HepG2 (cell line): ENCODE measurements around the gene ORC2. TPM values are rescaled to one million over a fixed set of nuclear protein-coding genes. Genes with fewer than 3 reads are reported as not detected.

Experiments used
- AHDC1 ChIP-seq: sonication (generic); formaldehyde crosslinking; IDR thresholded peaks from 2 replicates; pipeline ENCODE4 v1.5.1; 2020; ENCODE audit warnings: mild to moderate bottlenecking, missing genetic modification reagents, borderline replicate concordance
- ATRX ChIP-seq: sonication (generic); formaldehyde crosslinking; IDR thresholded peaks from 2 replicates; pipeline ENCODE4 v1.4.0; 2020; ENCODE audit warnings: missing genetic modification reagents, borderline replicate concordance
- CC2D1A ChIP-seq: sonication (generic); formaldehyde crosslinking; IDR thresholded peaks from 2 replicates; pipeline ENCODE4 v1.8.1; 2023; ENCODE audit warnings: mild to moderate bottlenecking, missing genetic modification reagents
- GPBP1L1 ChIP-seq: sonication (generic); formaldehyde crosslinking; IDR thresholded peaks from 2 replicates; pipeline ENCODE4 v1.5.0; 2020; ENCODE audit warnings: mild to moderate bottlenecking, missing genetic modification reagents
- HDAC1 ChIP-seq: sonication (generic); formaldehyde crosslinking; IDR thresholded peaks from 2 replicates; pipeline ENCODE4 v1.5.1; 2020; ENCODE audit warnings: mild to moderate bottlenecking, missing genetic modification reagents
- KDM3A ChIP-seq: IDR thresholded peaks from 2 replicates; pipeline ENCODE4 v1.6.1; 2018; ENCODE audit warnings: low read depth, missing compliant biosample characterization
- MYNN ChIP-seq: sonication (generic); formaldehyde crosslinking; IDR thresholded peaks from 2 replicates; pipeline ENCODE4 v1.4.0; 2020; ENCODE audit warnings: mild to moderate bottlenecking, low read depth, missing genetic modification reagents
- NCOA2 ChIP-seq: sonication (generic); formaldehyde crosslinking; IDR thresholded peaks from 2 replicates; pipeline ENCODE4 v1.8.0; 2022; ENCODE audit warnings: inconsistent platforms
- NR2F2 ChIP-seq: IDR thresholded peaks from 2 replicates; pipeline ENCODE4 v1.6.1; 2012; ENCODE audit warnings: low read depth, inconsistent platforms, borderline replicate concordance
- RERE ChIP-seq: IDR thresholded peaks from 2 replicates; pipeline ENCODE4 v1.6.1; 2016; ENCODE audit warnings: low read depth, missing genetic modification reagents, missing compliant biosample characterization
- ZFX ChIP-seq: sonication (generic); formaldehyde crosslinking; IDR thresholded peaks from 2 replicates; pipeline ENCODE4 v1.4.0; 2020; ENCODE audit warnings: mild to moderate bottlenecking, low read depth, missing genetic modification reagents, moderate library complexity
- ZKSCAN1 ChIP-seq: fragments of 150-350 bp; IDR thresholded peaks from 2 replicates; pipeline ENCODE4 v1.6.1; 2014; ENCODE audit warnings: low read length
- ZNF234 ChIP-seq: sonication (generic); formaldehyde crosslinking; conservative IDR thresholded peaks from 2 replicates; pipeline ENCODE4 v1.5.1; 2020; ENCODE audit warnings: mild to moderate bottlenecking, missing genetic modification reagents
- ZNF383 ChIP-seq: sonication (generic); formaldehyde crosslinking; IDR thresholded peaks from 2 replicates; pipeline ENCODE4 v1.4.0; 2020; ENCODE audit warnings: missing genetic modification reagents, mild to moderate bottlenecking, borderline replicate concordance
- ZNF619 ChIP-seq: sonication (generic); formaldehyde crosslinking; IDR thresholded peaks from 2 replicates; pipeline ENCODE4 v1.4.0; 2020; ENCODE audit warnings: mild to moderate bottlenecking, missing genetic modification reagents
- ZSCAN31 ChIP-seq: sonication (generic); formaldehyde crosslinking; IDR thresholded peaks from 2 replicates; pipeline ENCODE4 v1.5.0; 2020; ENCODE audit warnings: low read depth, mild to moderate bottlenecking, missing genetic modification reagents
- polyA plus RNA-seq, 8 experiments: library from polyadenylated mRNA; depleted of rRNA in 3 of 8; stranded (reverse) in 7 of 8; unstranded in 1 of 8; fragments of >200 nt; fragmentation: Illumina TruSeq in 4 of 8; extraction: Trizol in 4 of 8; gene quantifications; 2 replicates each; pipeline versions ENCODE4 v1.2.1 to v1.2.3, GENCODE V29; 2011 to 2016; ENCODE audit warnings: low read depth in 4 of 8, missing spikeins in 1 of 8, mixed read lengths in 1 of 8; ENCODE audit not compliant: insufficient read depth in 1 of 8
- total RNA-seq, 5 experiments: library from RNA; depleted of rRNA; stranded (reverse); fragments of >200 nt; fragmentation: Illumina TruSeq; extraction: Trizol; gene quantifications; 2 replicates each; pipeline ENCODE4 v1.2.3, GENCODE V29; 2016; ENCODE audit warnings: low read depth in 1 of 5

Gene ORC2
- total and polyA plus RNA-seq, 2 of the 13 experiments (the other 11 are each of a cell fraction or from before 2014, with no cell fraction given), result 19.3 to 73.5 TPM

- no peak for TF ChIP-seq ZSCAN31 (CRISPR knock-in tag)
- no peak for TF ChIP-seq AHDC1 (CRISPR knock-in tag)
- TF ChIP-seq ZFX (CRISPR knock-in tag), result peak; percentile 80; the same call in 1 of the 2 replicates
- TF ChIP-seq ZNF383 (CRISPR knock-in tag), result 0 out of 2 replicates have a peak, but pooled peaks have one; percentile 54
- 0 out of 2 replicates have a peak, but pooled peaks have one; percentile 14 for TF ChIP-seq ATRX
- peak; percentile 23; the same call in 1 of the 2 replicates for TF ChIP-seq MYNN
- peak; percentile 58; the same call in 1 of the 2 replicates for TF ChIP-seq CC2D1A
- peak; percentile 66; the same call in 1 of the 2 replicates for TF ChIP-seq KDM3A (CRISPR knock-in tag)
- TF ChIP-seq ZKSCAN1, result no peak
- peak; percentile 9 for TF ChIP-seq ZNF619 (CRISPR knock-in tag)
- TF ChIP-seq HDAC1 (CRISPR knock-in tag), result peak; percentile 98
- TF ChIP-seq NCOA2 (CRISPR knock-in tag), result peak; percentile 67
- peak; percentile 85; the same call in 1 of the 2 replicates for TF ChIP-seq ZNF234
- peak; percentile 65; the same call in 1 of the 2 replicates for TF ChIP-seq NR2F2
- TF ChIP-seq RERE (CRISPR knock-in tag), result 0 out of 2 replicates have a peak, but pooled peaks have one; percentile 45
- TF ChIP-seq GPBP1L1 (CRISPR knock-in tag), result no peak
Observed at GRCh38 chr2:200888704-200889625, 74.5 kb downstream of the ORC2 start, which contains the start of the genes NIF3L1 and PPIL3 (continued).
